HepG2 (cell line): ENCODE data around the gene NCAPD2. TPM values are rescaled to one million over a fixed set of nuclear protein-coding genes. Genes with fewer than 3 reads are reported as not detected.

ENCODE experiments used
- ATAC-seq: fragments of 200-7000 bp; cut with Tn5 transposase; 3 replicates; pipeline ENCODE4 v1.9.1; 2020; ENCODE audit warnings: mild to moderate bottlenecking, moderate library complexity
- BruUV-seq: library from RNA; stranded (reverse); fragments of 400-500 nt; replicated peaks from 2 replicates; lab custom pipeline; 2021; lab: Mats Ljungman, UMichigan
- CTCF ChIA-PET: fragments of 300-600 bp; formaldehyde crosslinking; extraction: SDS; loops from one replicate; lab custom pipeline; 2021; ENCODE audit warnings: low total read pairs, inconsistent platforms, low intra/inter-chr PET ratio; lab: Yijun Ruan, JAX
- POLR2A ChIA-PET: fragments of 350-600 bp; sonication (Branson Sonifier 250); formaldehyde crosslinking; loops from one replicate; lab custom pipeline; 2020; ENCODE audit warnings: antibody characterized with exemption, inconsistent platforms; lab: Yijun Ruan, JAX
- DNase-seq: peaks from one replicate; pipeline ENCODE4 v3.0.0-alpha.2; 2015; ENCODE audit warnings: low spot score
- FAIRE-seq: peaks from 3 replicates; lab custom pipeline; 2011; peaks lifted over from hg19 to GRCh38; lab: Jason Lieb, UNC
- H2AFZ ChIP-seq: one replicate; pipeline ENCODE4 v1.6.1; 2011; ENCODE audit warnings: low read length, inconsistent platforms
- H3K27ac ChIP-seq: fragments of 300-600 bp; 3 replicates; pipeline ENCODE4 v1.8.0; 2011; ENCODE audit warnings: mixed run types, mild to moderate bottlenecking, mixed read lengths, low read length, inconsistent platforms; ENCODE audit not compliant: insufficient read depth; ENCODE audit errors: extremely low read length
- H3K27me3 ChIP-seq, 2 experiments: fragments of 200-600 bp in 1 of 2; 2 replicates in 1 of 2; 3 replicates in 1 of 2; pipeline versions ENCODE4 v1.6.0 to v1.8.0; 2011; ENCODE audit warnings: low read length in 2 of 2, mild to moderate bottlenecking in 2 of 2, moderate library complexity in 2 of 2, inconsistent platforms in 1 of 2; ENCODE audit not compliant: insufficient read depth in 2 of 2, control insufficient read depth in 1 of 2
- H3K36me3 ChIP-seq, 2 experiments: fragments of 200-600 bp in 1 of 2; replicated peaks in 1 of 2; 2 replicates in 1 of 2; 3 replicates in 1 of 2; pipeline versions ENCODE4 v1.5.1 to v1.8.0; 2011; ENCODE audit warnings: low read length in 2 of 2, inconsistent platforms in 1 of 2; ENCODE audit not compliant: insufficient read depth in 2 of 2, control insufficient read depth in 1 of 2
- H3K4me1 ChIP-seq: 2 replicates; pipeline ENCODE4 v1.5.1; 2012; ENCODE audit warnings: low read length, inconsistent platforms; ENCODE audit not compliant: insufficient read depth
- H3K4me2 ChIP-seq: 2 replicates; pipeline ENCODE4 v1.6.0; 2011; ENCODE audit warnings: low read depth, low read length, inconsistent platforms
- H3K4me3 ChIP-seq, 3 experiments: fragments of 200-600 bp in 1 of 3; sonication (generic), shearing (Covaris generic) in 1 of 3; replicated peaks in 1 of 3; 2 replicates each; pipeline ENCODE4 v1.5.1; 2011 to 2016; ENCODE audit warnings: low read length in 3 of 3, inconsistent platforms in 2 of 3, low read depth in 2 of 3, mild to moderate bottlenecking in 2 of 3, control low read depth in 1 of 3, mixed read lengths in 1 of 3; ENCODE audit not compliant: insufficient read depth in 1 of 3
- H3K79me2 ChIP-seq: one replicate; pipeline ENCODE4 v1.6.1; 2011; ENCODE audit warnings: low read length, inconsistent platforms; ENCODE audit not compliant: insufficient read depth
- H3K9ac ChIP-seq: 2 replicates; pipeline ENCODE4 v1.6.0; 2011; ENCODE audit warnings: mild to moderate bottlenecking, low read depth, low read length, inconsistent platforms; ENCODE audit not compliant: insufficient read depth
- H3K9me3 ChIP-seq: 2 replicates; pipeline ENCODE4 v1.5.1; 2012; ENCODE audit warnings: mild to moderate bottlenecking, low read length
- H4K20me1 ChIP-seq: 2 replicates; pipeline ENCODE4 v1.6.0; 2011; ENCODE audit warnings: inconsistent platforms, mild to moderate bottlenecking, low read length, moderate library complexity; ENCODE audit not compliant: insufficient read depth
- CEBPG ChIP-seq: IDR thresholded peaks from 2 replicates; pipeline ENCODE4 v1.6.1; 2016
- PBX2 ChIP-seq: IDR thresholded peaks from 2 replicates; pipeline ENCODE4 v1.6.1; 2016; ENCODE audit warnings: control low read depth
- RFXANK ChIP-seq: IDR thresholded peaks from 2 replicates; pipeline ENCODE4 v1.6.1; 2016
- SOX6 ChIP-seq, 2 experiments: fragments of 450-650 bp in 1 of 2; sonication (generic) in 1 of 2; formaldehyde crosslinking in 1 of 2; IDR thresholded peaks; 2 replicates each; pipeline versions ENCODE4 v1.4.0 to v1.6.1; 2017 to 2020; ENCODE audit warnings: antibody characterized with exemption in 1 of 2, mild to moderate bottlenecking in 1 of 2, missing genetic modification reagents in 1 of 2
- TOE1 ChIP-seq: sonication (generic); formaldehyde crosslinking; IDR thresholded peaks from 2 replicates; pipeline ENCODE4 v1.4.0; 2020; ENCODE audit warnings: mild to moderate bottlenecking, missing genetic modification reagents
- ZNF749 ChIP-seq: sonication (generic); formaldehyde crosslinking; IDR thresholded peaks from 2 replicates; pipeline ENCODE4 v1.8.0; 2022; ENCODE audit warnings: mild to moderate bottlenecking, missing genetic modification reagents, moderate library complexity, borderline replicate concordance
- ZNF777 ChIP-seq: sonication (generic); formaldehyde crosslinking; IDR thresholded peaks from 2 replicates; pipeline ENCODE4 v1.4.0; 2020; ENCODE audit warnings: missing genetic modification reagents
- WGBS: methylation state at CpG from one replicate; pipeline ENCODE4 v1.1.6; 2017; ENCODE audit warnings: low lambda C conversion rate; 5-methylcytosine and 5-hydroxymethylcytosine counted together
- in situ Hi-C: cut with HindIII; loops from 2 replicates; pipeline ENCODE4 v1.10.0; 2017; ENCODE audit warnings: low pct_unique_long_range_greater_than_20kb; ENCODE audit not compliant: extremely low pct_ligation_motif_present
- intact Hi-C: fragments of 100-400 bp; cut with micrococcal nuclease; formaldehyde crosslinking; loops from one replicate; pipeline ENCODE4 v1.10.0; 2022; ENCODE audit not compliant: unreplicated experiment
- polyA plus RNA-seq, 8 experiments: library from polyadenylated mRNA; depleted of rRNA in 3 of 8; stranded (reverse) in 7 of 8; unstranded in 1 of 8; fragments of >200 nt; fragmentation: Illumina TruSeq in 4 of 8; extraction: Trizol in 4 of 8; gene quantifications; 2 replicates each; pipeline versions ENCODE4 v1.2.1 to v1.2.3, GENCODE V29; 2011 to 2016; ENCODE audit warnings: low read depth in 4 of 8, missing spikeins in 1 of 8, mixed read lengths in 1 of 8; ENCODE audit not compliant: insufficient read depth in 1 of 8
- total RNA-seq, 5 experiments: library from RNA; depleted of rRNA; stranded (reverse); fragments of >200 nt; fragmentation: Illumina TruSeq; extraction: Trizol; gene quantifications; 2 replicates each; pipeline ENCODE4 v1.2.3, GENCODE V29; 2016; ENCODE audit warnings: low read depth in 1 of 5

The NCAPD2 gene
- total and polyA plus RNA-seq, 2 of the 13 experiments (the other 11 are each of a cell fraction or from before 2014, with no cell fraction given) = 51.1 to 65.6 TPM

- Histone ChIP-seq H4K20me1 (no peaks in the 10 kb centered on the region), H3K27ac (no peak overlapping the region), H3K4me3 (no peak overlapping the region), H3K27me3 (no peaks in the 10 kb centered on the region), H3K36me3 (peaks cover 20 to 48% of the 10 kb centered on the region in 2 experiments), H3K4me1 (0 out of 2 replicates have a peak, but pooled peaks cover 5% of the 10 kb centered on the region), H3K9me3 (no peaks in the 10 kb centered on the region), H2AFZ (no peak overlapping the region), H3K9ac (no peak overlapping the region), H3K79me2 (no peaks in the 10 kb centered on the region), H3K4me2 (no peak overlapping the region)
- no peak for ATAC-seq
- DNase-seq = no peak
- intact Hi-C loops (loop anchor here (10.0 kb wide), 1 partner anchor 128 kb away; no protein-coding TSS in a partner anchor), in situ Hi-C loops (loop anchor here (5.0 to 25.0 kb wide), 2 partner anchors 40 to 400 kb away; no protein-coding TSS in a partner anchor)
- ChIA-PET POLR2A (interaction anchor here (1.7 to 2.9 kb wide), 3 partner anchors 8 to 11 kb away, joined by 8 to 12 read pairs (median 9); partner anchors contain the start of genes TAPBPL and VAMP1), CTCF (no interaction called here)
- no TSS peak for BruUV-seq
- no peak for TF ChIP-seq CEBPG (CRISPR knock-in tag)
- 95% methylated on average over 14 of the region's 14 CpGs for WGBS
- no peak for FAIRE-seq
Observed at GRCh38 chr12:6462234-6462995, 31.5 kb upstream of the NCAPD2 start.

- H3K4me1 ChIP-seq = peaks cover 11% of the 10 kb centered on the region
- intact Hi-C loops = loop anchor here (10.0 kb wide), 1 partner anchor 128 kb away; no protein-coding TSS in a partner anchor
- H3K27me3 ChIP-seq = no peaks in the 10 kb centered on the region
- DNase-seq (no peak), ATAC-seq (no peak), FAIRE-seq (no peak)
- TF ChIP-seq SOX6 (IDR thresholded peaks at IDR 0.05) (no peak), SOX6 (CRISPR knock-in tag; IDR thresholded peaks at IDR 0.05) (no peak), ZNF749 (CRISPR knock-in tag) (no peak), ZNF777 (CRISPR knock-in tag) (no peak), PBX2 (CRISPR knock-in tag) (no peak), TOE1 (CRISPR knock-in tag) (no peak), RFXANK (no peak)
- ChIA-PET POLR2A (interaction anchor here (0.9 to 1.8 kb wide), 2 partner anchors 11 to 127 kb away, joined by 3 to 8 read pairs; partner anchors contain the start of gene TAPBPL), CTCF (no interaction called here)
- no peak overlapping the region for H3K4me2 ChIP-seq
- H4K20me1 ChIP-seq = no peaks in the 10 kb centered on the region
- H3K36me3 ChIP-seq = peaks cover 20 to 43% of the 10 kb centered on the region in 2 experiments
- no peaks in the 10 kb centered on the region for H3K9me3 ChIP-seq
- BruUV-seq = no TSS peak
- 96% methylated on average over 3 of the region's 7 CpGs for WGBS
- H3K27ac ChIP-seq = no peak overlapping the region
- in situ Hi-C loops = loop anchor here (5.0 to 25.0 kb wide), 2 partner anchors 41 to 401 kb away; no protein-coding TSS in a partner anchor
- no peaks in the 10 kb centered on the region for H3K79me2 ChIP-seq
- H2AFZ ChIP-seq = no peak overlapping the region
- H3K9ac ChIP-seq = no peak overlapping the region
- H3K4me3 ChIP-seq = no peak overlapping the region
Observed at GRCh38 chr12:6463216-6463615, 30.7 kb upstream of the NCAPD2 start.
